ENCODE results near the gene SLC13A4. TPM values are rescaled to one million over a fixed set of nuclear protein-coding genes. Genes with fewer than 3 reads are reported as not detected.

SLC13A4 gene
- total RNA-seq, 1 donor from 2014 or later, result 0.07 TPM

DNA sequence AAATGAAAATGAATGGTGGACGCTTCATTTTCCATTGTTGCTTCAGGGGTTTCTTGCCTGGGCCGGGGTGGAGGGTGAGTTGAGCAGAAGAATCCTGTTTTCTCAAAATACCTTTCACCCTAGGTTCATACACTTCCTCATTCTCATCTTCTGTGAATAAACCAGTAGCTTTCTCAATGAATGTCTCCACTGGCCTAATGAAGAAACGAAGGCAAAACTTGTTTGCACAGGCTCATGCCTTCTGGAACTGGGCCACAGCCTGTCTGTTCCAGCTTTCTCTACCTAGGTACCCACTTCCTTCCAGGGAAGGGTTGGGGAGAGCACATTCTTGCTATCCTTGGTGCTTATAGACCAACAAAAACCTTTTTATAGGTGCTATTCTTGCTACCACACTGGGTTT, 44.4 kb downstream of the SLC13A4 start:
- Histone ChIP-seq H3K27me3 (ENCODE audit: insufficient read depth, low read length) (no peaks in the 10 kb centered on the region), H4K20me1 (ENCODE audit: insufficient read depth, low read length) (peaks cover 5% of the 10 kb centered on the region), H3K4me1 (ENCODE audit: insufficient read depth, low read length) (peaks cover 34% of the 10 kb centered on the region), H3K79me2 (ENCODE audit: insufficient read depth, low read length) (no peaks in the 10 kb centered on the region), H2AFZ (ENCODE audit: low read depth, low read length) (no peak overlapping the region), H3K9me3 (ENCODE audit: insufficient read depth, low read depth, low read length) (no peaks in the 10 kb centered on the region), H3K4me2 (ENCODE audit: low read length) (peak overlapping the region; percentile 16), H3K4me3 (ENCODE audit: insufficient read depth, low read depth, low read length) (no peak overlapping the region), H3K36me3 (ENCODE audit: insufficient read depth, low read length) (no peaks in the 10 kb centered on the region), H3K27ac (ENCODE audit: low read depth, low read length) (no peak overlapping the region), H3K9ac (ENCODE audit: low read length) (no peak overlapping the region)
- no peak for TF ChIP-seq EZH2 (IDR thresholded peaks at IDR 0.05; ENCODE audit: insufficient read depth, low read length)
- TF ChIP-seq, protein P1, sequence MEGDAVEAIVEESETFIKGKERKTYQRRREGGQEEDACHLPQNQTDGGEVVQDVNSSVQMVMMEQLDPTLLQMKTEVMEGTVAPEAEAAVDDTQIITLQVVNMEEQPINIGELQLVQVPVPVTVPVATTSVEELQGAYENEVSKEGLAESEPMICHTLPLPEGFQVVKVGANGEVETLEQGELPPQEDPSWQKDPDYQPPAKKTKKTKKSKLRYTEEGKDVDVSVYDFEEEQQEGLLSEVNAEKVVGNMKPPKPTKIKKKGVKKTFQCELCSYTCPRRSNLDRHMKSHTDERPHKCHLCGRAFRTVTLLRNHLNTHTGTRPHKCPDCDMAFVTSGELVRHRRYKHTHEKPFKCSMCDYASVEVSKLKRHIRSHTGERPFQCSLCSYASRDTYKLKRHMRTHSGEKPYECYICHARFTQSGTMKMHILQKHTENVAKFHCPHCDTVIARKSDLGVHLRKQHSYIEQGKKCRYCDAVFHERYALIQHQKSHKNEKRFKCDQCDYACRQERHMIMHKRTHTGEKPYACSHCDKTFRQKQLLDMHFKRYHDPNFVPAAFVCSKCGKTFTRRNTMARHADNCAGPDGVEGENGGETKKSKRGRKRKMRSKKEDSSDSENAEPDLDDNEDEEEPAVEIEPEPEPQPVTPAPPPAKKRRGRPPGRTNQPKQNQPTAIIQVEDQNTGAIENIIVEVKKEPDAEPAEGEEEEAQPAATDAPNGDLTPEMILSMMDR (IDR thresholded peaks at IDR 0.05; ENCODE audit: insufficient read depth, low read depth, low read length), result no peak
- Mint-ChIP-seq H3K4me3 (ENCODE audit: unreplicated experiment) (no peak overlapping the region), H3K9me3 (ENCODE audit: unreplicated experiment) (no peaks in the 10 kb centered on the region), H3K27me3 (ENCODE audit: low read depth, unreplicated experiment) (no peaks in the 10 kb centered on the region), H3K27ac (ENCODE audit: unreplicated experiment) (no peak overlapping the region), H3K36me3 (ENCODE audit: low read depth, unreplicated experiment) (peaks cover 8% of the 10 kb centered on the region), H3K4me1 (ENCODE audit: low read depth, unreplicated experiment) (peaks cover 41% of the 10 kb centered on the region)
- FAIRE-seq (no peak), DNase-seq (ENCODE audit: low read depth) (no peak)

DNA sequence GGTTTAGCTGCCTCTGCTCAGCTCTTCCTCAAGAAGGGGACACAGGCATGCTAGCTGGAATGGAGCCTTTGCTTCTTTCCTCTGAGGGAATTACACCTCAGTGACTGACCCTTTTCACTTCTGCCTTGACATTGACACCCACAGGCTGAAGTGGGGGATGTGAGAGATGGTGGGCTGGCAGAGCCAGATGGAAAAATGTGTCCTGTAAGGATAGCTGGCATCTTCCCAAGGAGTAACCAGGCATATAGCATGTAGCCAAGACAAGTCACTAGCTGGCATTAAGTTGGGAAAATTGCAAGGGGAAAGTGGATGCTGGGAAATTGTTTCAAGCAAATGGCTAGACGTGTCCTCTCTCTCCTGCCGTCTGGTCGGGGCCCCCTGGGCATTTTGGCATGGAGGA, 45.8 kb downstream of the SLC13A4 start:
- Mint-ChIP-seq H3K27ac (ENCODE audit: unreplicated experiment) (no peak overlapping the region), H3K36me3 (ENCODE audit: low read depth, unreplicated experiment) (peaks cover 10% of the 10 kb centered on the region), H3K9me3 (ENCODE audit: unreplicated experiment) (no peaks in the 10 kb centered on the region), H3K27me3 (ENCODE audit: low read depth, unreplicated experiment) (no peaks in the 10 kb centered on the region), H3K4me1 (ENCODE audit: low read depth, unreplicated experiment) (peaks cover 52% of the 10 kb centered on the region), H3K4me3 (ENCODE audit: unreplicated experiment) (no peak overlapping the region)
- Histone ChIP-seq H3K9ac (ENCODE audit: low read length) (no peak overlapping the region), H3K36me3 (ENCODE audit: insufficient read depth, low read length) (no peaks in the 10 kb centered on the region), H3K27me3 (ENCODE audit: insufficient read depth, low read length) (no peaks in the 10 kb centered on the region), H3K4me1 (ENCODE audit: insufficient read depth, low read length) (peaks cover 43% of the 10 kb centered on the region), H3K27ac (ENCODE audit: low read depth, low read length) (no peak overlapping the region), H3K4me2 (ENCODE audit: low read length) (no peak overlapping the region), H3K79me2 (ENCODE audit: insufficient read depth, low read length) (peaks cover 3% of the 10 kb centered on the region), H3K4me3 (ENCODE audit: insufficient read depth, low read depth, low read length) (no peak overlapping the region), H2AFZ (ENCODE audit: low read depth, low read length) (no peak overlapping the region), H4K20me1 (ENCODE audit: insufficient read depth, low read length) (peaks cover 5% of the 10 kb centered on the region), H3K9me3 (ENCODE audit: insufficient read depth, low read depth, low read length) (no peaks in the 10 kb centered on the region)
- TF ChIP-seq, protein P1 (IDR thresholded peaks at IDR 0.05; ENCODE audit: insufficient read depth, low read depth, low read length), result no peak
- DNase-seq (ENCODE audit: low read depth), result no peak
- FAIRE-seq, result no peak

DNA sequence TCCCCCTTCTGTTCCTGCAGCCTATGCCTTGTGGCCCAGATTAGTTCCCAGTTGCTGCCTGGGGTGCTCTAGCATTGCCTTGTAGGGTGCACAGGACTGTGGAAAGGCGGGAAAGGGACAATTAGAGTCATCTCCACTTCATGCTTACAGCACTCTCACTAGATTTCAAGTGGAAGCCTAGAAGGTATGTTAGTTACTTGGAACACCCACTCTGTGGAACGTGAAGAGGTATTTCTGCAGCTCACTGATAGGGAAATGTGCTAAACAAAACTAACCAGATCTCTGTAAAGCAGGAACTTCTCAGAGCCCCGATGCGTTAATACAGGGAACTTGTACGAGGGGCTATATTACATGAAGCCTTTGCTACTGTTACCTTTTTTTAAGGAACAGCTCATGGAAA, 46.2 kb downstream of the SLC13A4 start:
- H3K4me2 ChIP-seq (ENCODE audit: low read length), result no peak overlapping the region
- peaks cover 7% of the 10 kb centered on the region for H3K79me2 ChIP-seq (ENCODE audit: insufficient read depth, low read length)
- Mint-ChIP-seq H3K27me3 (ENCODE audit: low read depth, unreplicated experiment) (no peaks in the 10 kb centered on the region), H3K9me3 (ENCODE audit: unreplicated experiment) (no peaks in the 10 kb centered on the region), H3K36me3 (ENCODE audit: low read depth, unreplicated experiment) (peaks cover 10% of the 10 kb centered on the region), H3K27ac (ENCODE audit: unreplicated experiment) (no peak overlapping the region), H3K4me3 (ENCODE audit: unreplicated experiment) (no peak overlapping the region), H3K4me1 (ENCODE audit: low read depth, unreplicated experiment) (peaks cover 54% of the 10 kb centered on the region)
- no peak overlapping the region for H2AFZ ChIP-seq (ENCODE audit: low read depth, low read length)
- no peaks in the 10 kb centered on the region for H3K9me3 ChIP-seq (ENCODE audit: insufficient read depth, low read depth, low read length)
- H3K36me3 ChIP-seq (ENCODE audit: insufficient read depth, low read length), result no peaks in the 10 kb centered on the region
- H3K9ac ChIP-seq (ENCODE audit: low read length), result no peak overlapping the region
- TF ChIP-seq, protein P1 (IDR thresholded peaks at IDR 0.05; ENCODE audit: insufficient read depth, low read depth, low read length), result no peak
- no peaks in the 10 kb centered on the region for H3K27me3 ChIP-seq (ENCODE audit: insufficient read depth, low read length)
- DNase-seq (ENCODE audit: low read depth), result no peak
- no peak overlapping the region for H3K27ac ChIP-seq (ENCODE audit: low read depth, low read length)
- no peak overlapping the region for H3K4me3 ChIP-seq (ENCODE audit: insufficient read depth, low read depth, low read length)
- H3K4me1 ChIP-seq (ENCODE audit: insufficient read depth, low read length), result peaks cover 43% of the 10 kb centered on the region
- peaks cover 5% of the 10 kb centered on the region for H4K20me1 ChIP-seq (ENCODE audit: insufficient read depth, low read length)
- no peak for FAIRE-seq

Data from astrocyte (in vitro differentiated cells and primary cell).